Occipital lobe (tissue), 2 donors: ENCODE results near the gene PROX2. TPM values are rescaled to one million over a fixed set of nuclear protein-coding genes. Genes with fewer than 3 reads are reported as not detected.

ENCODE experiments used
- DNase-seq: peaks from one replicate; lab custom pipeline; 2025; lab: John Stamatoyannopoulos, UW
- total RNA-seq: library from RNA; depleted of rRNA; stranded (reverse); fragments of >200 nt; gene quantifications from one replicate; pipeline ENCODE4 v1.2.3, GENCODE V29; 2014

The PROX2 gene
- total RNA-seq, 1 donor from 2014 or later, result not detected

- DNase-seq, result no peak
Observed at GRCh38 chr14:74879427-74880182, 3.7 kb upstream of the PROX2 start.

- DNase-seq, result no peak
Observed at GRCh38 chr14:74875204-74875603, 741 bp downstream of the PROX2 start.

GRCh38 chr14:74871819-74872218 lies 4.1 kb downstream of the PROX2 start:
- DNase-seq, result no peak

- DNase-seq, result no peak
Observed at GRCh38 chr14:74868739-74869138, 7.2 kb downstream of the PROX2 start.

- DNase-seq, result peak; percentile 49
Observed at GRCh38 chr14:74867673-74868072, 8.3 kb downstream of the PROX2 start.

GRCh38 chr14:74866708-74867389 lies 9.1 kb downstream of the PROX2 start:
- no peak for DNase-seq

- no peak for DNase-seq
Observed at GRCh38 chr14:74865156-74865555, 10.8 kb downstream of the PROX2 start.

- DNase-seq, result no peak
Observed at GRCh38 chr14:74864198-74864597, 11.7 kb downstream of the PROX2 start.

- no peak for DNase-seq
Observed at GRCh38 chr14:74863274-74863673, 12.7 kb downstream of the PROX2 start.

- DNase-seq, result no peak
Observed at GRCh38 chr14:74861734-74862090, 14.2 kb downstream of the PROX2 start.

- peak; percentile 71 for DNase-seq
Observed at GRCh38 chr14:74860899-74861733, 14.8 kb downstream of the PROX2 start.

- no peak for DNase-seq
Observed at GRCh38 chr14:74859757-74860552, 16.0 kb downstream of the PROX2 start.

- DNase-seq, result no peak
Observed at GRCh38 chr14:74858022-74858421, 17.9 kb downstream of the PROX2 start.

GRCh38 chr14:74856366-74856765 lies 19.6 kb downstream of the PROX2 start:
- DNase-seq, result no peak

- DNase-seq, result no peak
Observed at GRCh38 chr14:74855945-74856344, 20.0 kb downstream of the PROX2 start.

- no peak for DNase-seq
Observed at GRCh38 chr14:74855021-74855420, 20.9 kb downstream of the PROX2 start.

GRCh38 chr14:74853581-74853980 lies 22.4 kb downstream of the PROX2 start:
- no peak for DNase-seq

GRCh38 chr14:74852922-74853530 lies 22.9 kb downstream of the PROX2 start:
- no peak for DNase-seq

- DNase-seq, result no peak
Observed at GRCh38 chr14:74848768-74849167, 27.2 kb downstream of the PROX2 start.

- no peak for DNase-seq
Observed at GRCh38 chr14:74846968-74847665, 28.8 kb downstream of the PROX2 start.
